DMS53 treated with DMSO at 0.1 percent for 48 hours (cell line): ENCODE measurements around the gene SPRN.
A peak's percentile ranks its signal among the peaks of the same experiment; 100 is the strongest.
"Not testable (repeated sequence)": the region's sequence is repeated elsewhere in the genome, so short reads cannot be mapped to it uniquely, and the experiment has no call there.

Experiments used
- DNase-seq: peaks from one replicate; lab custom pipeline; 2025; ENCODE audit not compliant: unreplicated experiment; lab: John Stamatoyannopoulos, UW

The SPRN gene

DNA sequence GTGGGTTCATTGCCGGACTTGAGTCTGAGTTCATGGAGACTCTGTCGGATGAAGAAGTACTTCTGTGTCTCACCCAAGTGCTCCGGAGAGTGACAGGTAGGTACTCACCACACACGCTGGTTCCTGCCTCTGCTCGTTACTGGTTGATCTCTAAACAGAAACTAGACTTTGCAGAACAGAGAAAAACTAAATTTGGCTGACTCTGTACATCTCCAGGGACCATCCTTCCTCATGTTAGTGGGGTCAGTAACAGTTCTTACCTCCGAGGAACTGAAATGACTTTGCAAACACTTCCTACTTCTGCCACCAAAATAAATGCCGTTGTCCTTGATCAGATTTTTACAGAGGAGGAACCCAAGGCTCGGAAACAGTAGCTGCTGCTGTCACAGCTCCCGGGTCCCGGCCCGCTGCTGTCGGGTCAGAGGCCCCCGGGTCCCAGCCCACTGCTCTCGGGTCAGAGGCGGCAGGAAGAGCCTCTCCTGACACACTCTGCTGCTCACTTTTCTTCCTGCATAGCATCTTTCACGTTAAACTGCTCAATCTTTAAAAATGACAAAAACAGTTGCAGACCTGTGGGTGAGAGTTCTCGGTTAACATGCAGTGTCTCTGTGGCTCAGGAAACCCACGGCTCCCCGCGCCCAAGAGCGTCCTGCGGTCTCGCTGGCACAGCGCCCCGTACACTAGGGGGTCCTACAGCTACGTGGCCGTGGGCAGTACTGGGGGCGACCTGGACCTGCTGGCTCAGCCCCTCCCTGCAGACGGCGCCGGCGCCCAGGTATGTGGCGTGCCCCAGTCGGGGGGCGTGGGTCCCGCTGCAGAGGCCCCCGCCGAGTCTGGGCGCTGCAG lies 35.2 kb downstream of the SPRN start:
- no peak for DNase-seq

DNA sequence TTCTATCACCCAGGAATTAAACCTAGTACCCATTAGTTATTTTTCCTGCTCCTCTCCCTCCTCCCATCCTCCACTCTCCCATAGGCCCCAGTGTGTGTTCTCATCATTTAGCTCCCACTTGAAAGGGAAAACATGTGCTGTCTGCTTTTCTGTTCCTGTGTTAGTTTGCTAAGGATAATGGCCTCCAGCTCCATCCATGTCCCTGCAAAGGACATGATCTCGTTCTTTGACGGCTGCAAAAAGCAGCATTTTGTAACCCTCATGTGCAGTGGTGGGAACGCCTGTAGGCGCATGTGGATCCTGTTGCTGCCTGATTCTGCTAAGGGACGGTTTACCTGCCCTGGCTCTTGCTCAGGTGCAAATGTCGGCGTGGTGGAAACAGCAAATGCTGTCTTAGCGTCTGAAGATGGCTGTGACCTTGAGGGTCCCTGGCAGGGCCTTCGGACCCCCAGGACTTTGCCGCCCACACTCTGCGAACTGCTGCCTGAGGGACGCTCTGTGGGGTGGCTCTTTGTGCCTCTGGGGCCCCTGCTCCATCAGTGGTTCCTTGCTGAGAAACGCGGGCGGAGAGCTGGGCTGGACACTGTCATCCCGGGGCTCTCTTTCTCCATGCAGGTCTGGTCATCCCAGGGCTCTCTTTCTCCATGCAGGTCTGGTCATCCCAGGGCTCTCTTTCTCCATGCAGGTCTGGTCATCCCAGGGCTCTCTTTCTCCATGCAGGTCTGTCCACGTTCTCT lies 36.0 kb downstream of the SPRN start:
- no peak for DNase-seq

DNA sequence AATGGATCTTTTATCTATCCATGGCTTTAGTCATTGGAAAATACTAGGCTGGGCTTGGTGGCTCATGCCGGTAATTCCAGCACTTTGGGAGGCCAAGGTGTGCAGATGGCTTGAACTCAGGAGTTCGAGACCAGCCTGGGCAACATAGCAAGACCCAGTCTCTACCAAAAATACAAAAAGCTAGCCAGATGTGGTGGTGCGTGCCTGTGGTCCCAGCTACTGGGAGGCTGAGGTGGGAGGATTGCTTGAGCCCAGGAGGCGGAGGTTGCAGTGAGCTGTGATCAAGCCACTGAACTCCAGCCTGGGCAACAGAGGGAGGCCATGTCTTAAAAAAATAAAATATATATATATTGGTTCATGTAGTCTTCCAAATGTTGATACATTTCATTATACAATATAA lies 37.5 kb downstream of the SPRN start:
- not testable (repeated sequence) for DNase-seq

DNA sequence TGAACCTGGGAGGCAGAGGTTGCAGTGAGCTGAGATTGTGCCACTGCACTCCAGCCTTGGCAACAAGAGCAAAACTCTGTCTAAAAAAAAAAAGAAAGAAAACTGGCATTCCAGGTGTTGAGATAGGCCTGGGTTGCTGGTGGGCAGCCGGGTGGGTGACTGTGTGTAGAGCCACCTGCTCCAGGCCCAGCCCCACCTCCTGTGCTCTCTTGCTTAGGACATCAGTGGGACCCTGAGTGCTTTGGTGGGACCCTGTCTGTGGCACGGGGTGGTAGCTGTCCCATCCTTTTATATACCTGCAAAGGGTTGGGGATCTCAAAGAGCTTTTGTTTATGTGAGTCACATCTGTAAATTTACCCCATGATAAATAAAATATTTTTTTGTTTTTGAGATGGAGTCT lies 39.2 kb downstream of the SPRN start:
- DNase-seq: no peak

DNA sequence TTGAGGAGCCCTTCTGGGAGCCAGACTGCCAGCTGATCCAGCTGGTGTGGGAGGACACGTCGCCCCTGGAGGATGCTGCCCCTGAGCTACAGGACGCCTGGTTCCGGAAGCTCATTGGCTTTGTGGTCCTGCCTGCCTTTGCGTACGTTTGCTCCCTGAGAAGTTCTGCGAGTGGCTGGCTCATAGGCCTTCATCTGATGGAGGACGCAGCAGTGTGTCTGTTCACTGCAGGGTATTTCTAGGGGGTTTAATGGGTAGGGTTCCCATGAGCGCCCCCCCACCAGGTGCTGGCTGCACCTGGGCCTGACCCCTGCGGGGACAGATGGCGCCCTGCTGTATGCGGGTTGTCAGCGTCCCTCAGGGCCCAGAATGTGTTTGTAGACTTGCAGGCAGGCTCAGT lies 40.4 kb downstream of the SPRN start:
- no peak for DNase-seq

DNA sequence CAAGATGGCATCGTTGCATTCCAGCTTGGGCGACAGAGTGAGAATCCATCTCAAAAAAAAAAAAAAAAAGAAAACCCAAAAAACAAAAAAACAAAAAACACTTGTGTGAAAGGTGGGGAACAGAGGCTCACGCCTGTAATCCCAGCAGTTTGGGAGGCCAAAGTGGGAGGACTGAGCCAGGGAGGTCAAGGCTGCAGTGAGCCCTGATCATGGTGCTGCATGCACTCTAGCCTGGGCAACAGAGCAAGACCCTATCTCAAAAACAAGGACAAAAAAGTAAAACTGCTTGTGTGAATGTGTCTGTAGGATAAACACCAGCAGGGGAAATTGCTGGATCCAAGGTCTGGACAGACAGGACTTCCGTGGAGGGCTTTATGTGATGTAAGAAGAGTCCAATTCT lies 40.9 kb downstream of the SPRN start:
- DNase-seq: no peak

DNA sequence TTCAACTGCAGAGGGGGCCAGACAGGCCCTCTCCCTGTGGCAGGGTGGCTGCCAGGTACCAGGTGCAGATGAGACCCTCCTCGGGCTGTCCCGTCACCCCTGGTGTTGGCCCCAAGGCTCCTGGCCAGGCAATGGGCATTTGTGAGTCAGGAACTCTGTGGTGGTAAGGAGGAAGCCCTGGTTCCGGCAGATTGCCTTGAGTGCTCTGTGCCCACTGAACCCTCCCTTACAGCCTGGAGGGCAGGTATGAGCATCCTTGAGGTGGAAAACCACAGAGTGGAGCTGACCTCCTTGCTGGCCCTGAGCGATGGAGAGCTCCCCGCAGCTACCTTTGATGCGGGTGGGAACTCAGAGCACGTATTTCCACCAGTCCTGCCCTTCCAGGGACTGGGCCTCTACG lies 43.4 kb downstream of the SPRN start:
- no peak for DNase-seq

DNA sequence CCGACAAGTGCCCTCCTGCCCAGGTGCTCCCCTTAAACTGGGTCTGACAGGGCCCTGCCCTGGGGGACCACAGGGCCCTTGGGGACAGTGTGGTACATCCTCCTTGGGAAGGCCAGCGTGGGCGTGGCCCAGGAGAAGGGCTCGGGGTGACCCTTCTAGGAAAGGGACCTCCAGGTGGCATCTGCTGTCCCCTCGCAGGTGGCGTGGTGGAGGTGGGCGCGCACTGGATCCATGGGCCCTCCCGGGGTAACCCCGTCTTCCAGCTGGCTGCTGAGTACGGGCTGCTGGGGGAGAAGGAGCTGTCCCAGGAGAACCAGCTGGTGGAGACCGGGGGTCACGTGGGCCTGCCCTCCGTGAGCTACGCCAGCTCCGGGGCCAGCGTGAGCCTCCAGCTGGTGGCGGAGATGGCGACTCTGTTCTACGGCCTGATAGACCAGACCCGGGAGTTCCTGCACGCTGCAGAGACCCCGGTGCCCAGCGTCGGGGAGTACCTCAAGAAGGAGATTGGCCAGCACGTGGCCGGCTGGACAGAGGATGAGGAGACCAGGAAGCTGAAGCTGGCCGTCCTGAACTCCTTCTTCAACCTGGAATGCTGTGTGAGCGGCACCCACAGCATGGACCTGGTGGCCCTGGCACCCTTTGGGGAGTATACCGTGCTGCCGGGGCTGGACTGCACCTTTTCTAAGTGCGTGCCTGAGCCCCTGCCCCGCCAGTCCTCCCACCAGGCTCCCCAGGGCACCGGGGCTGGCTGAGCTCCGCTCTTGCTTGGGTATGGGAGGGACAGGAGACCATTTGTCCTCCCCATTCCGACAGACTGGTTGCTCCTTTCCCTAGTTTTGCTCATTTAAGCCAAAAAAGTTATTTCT lies 44.4 kb downstream of the SPRN start:
- no peak for DNase-seq

DNA sequence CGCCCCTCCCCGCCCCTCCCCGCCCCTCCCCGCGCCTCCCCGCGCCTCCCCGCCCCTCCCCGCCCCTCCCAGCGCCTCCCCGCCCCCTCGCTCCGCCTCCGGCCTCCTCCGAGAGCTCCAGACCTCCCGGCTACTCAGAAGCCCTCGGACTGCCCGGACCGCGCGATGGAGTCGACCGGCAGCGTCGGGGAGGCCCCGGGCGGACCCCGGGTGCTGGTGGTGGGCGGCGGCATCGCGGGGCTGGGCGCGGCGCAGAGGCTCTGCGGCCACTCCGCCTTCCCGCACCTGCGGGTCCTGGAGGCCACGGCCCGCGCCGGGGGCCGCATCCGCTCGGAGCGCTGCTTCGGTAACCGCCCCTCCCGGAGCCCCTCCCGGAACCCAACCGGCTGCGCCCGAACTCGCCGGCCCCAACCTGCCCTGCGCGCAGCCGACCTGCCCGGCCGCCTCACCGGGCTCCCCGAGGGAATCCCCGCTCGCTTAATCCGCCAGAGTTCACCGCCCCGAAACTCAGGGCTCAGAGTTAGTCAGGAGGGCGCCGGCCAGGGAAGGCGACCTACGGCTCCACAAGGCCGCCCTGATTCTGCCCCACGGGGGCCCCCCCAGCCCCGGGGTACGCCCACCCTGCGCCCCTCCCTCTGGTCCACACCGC lies 45.1 kb downstream of the SPRN start, which contains the start of gene PAOX:
Gene PAOX (plus strand): TSS at position 111 of the 649 bp plus-strand sequence. CDS start 55 bp downstream, at position 166.
- peak; percentile 11 for DNase-seq

DNA sequence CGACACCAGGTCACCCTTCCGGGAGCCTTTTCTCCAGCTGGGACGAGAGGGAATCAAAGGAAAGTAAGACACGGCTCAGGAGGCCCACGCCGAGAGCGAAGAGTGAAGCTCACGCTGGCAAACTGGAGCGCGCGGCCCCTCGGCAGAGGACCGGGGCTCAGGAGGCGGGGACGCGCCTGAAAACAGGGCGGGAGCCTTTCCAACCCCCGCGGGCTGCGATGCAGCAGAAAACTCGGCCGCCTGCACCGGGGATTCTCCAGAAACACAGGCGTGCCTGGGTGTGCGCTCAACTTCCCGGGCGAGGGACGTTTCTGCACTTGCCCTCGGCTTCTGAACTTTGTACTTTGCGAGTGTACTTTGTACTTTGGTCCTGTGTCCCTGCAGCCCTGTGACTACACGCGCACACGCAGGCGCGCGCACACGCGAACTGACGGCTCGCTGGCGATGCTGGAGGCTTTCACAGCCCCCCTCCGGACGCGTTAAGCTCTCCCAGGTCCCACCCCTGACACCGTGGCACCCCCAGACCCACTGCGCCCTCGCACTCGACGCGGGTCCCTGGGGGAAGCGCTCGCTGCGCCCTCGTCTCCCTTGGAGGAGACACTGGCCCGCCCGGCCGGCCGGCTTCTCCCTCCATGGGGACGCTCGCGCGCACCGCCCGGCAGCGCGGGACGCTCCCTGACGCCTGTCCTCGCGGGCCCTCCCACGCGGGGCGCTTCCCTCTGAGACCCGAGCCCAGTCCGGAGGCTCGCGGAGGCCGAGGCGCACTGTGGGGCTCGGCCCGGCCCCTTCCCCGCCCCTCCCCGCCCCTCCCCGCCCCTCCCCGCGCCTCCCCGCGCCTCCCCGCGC lies 46.0 kb downstream of the SPRN start:
- DNase-seq: peak; percentile 27

DNA sequence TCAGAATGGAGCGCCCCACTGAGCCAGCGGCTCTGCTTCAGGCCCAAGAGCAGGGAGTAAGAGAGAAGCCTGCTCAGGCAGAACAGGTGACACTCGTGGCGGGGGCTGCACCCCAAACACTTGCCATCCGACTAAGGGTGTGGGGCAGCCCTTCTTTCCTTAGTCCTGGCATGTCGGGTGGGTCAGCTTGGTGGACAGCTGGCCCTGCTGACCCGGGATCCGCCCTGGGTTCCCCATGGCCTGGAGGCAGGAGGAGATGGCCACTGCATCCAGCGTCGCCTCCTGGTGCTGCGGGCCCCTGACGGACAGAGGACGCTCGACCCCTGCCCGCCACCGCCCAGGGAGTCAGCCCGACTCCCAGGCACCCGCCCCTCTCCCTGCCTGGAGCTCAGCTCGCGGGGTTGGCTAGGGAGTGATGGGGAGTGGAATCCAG lies 46.6 kb downstream of the SPRN start:
- DNase-seq: no peak

DNA sequence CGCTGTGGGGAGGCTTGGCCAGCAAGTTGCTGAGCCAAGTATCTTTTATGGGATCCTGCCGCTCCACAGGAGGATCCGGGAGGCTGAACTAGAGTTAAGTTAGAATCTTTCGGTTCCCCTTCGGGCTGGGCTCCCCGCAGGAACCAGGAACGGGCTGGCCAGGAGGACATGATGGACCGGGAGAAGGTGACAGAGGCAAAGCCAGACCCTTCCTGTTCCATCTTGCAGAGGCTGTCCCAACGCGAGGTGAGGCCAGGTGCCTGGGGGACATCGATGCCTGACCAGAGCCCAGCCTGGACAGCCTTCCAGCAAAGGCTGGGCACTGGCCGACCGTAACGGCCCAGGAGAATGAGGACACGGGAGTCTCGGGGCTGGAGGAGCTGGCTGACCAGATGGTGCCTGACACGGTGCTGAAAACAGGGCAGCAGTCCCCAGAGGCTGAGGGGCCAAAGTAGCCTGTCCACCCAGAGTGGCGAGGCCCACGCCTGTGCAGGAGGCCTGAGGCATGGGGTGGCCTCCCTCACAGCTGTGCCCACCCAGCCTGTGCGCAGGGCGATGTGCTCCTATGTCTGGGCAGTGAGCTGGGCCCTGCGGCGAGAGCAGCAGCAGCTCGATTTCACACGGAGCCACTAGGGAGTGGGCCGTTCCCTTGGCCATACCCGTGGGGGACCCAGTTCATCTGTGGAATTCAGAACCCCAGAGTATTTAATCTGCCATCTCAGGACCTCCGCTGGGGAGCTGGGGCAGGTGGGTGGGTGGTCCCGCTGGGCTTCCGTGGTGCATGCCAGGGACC lies 47.2 kb downstream of the SPRN start:
- no peak for DNase-seq

DNA sequence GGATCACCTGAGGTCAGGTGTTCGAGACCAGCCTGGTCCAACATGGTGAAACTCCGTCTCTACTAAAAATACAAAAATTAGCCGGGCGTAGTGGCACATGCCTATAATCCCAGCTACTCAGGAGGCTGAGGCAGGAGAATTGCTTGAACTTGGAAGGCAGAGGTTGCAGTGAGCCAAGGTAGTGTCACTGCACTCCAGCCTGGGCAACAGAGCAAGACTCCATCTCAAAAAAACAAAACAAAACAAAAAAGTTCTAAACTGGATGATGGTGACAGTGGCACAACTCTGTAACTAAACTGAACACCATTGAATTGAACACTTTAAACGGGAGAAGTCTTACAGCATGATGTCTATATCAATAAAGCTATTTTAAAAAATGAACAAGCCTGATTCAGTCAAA lies 48.2 kb downstream of the SPRN start:
- DNase-seq: not testable (repeated sequence)

DNA sequence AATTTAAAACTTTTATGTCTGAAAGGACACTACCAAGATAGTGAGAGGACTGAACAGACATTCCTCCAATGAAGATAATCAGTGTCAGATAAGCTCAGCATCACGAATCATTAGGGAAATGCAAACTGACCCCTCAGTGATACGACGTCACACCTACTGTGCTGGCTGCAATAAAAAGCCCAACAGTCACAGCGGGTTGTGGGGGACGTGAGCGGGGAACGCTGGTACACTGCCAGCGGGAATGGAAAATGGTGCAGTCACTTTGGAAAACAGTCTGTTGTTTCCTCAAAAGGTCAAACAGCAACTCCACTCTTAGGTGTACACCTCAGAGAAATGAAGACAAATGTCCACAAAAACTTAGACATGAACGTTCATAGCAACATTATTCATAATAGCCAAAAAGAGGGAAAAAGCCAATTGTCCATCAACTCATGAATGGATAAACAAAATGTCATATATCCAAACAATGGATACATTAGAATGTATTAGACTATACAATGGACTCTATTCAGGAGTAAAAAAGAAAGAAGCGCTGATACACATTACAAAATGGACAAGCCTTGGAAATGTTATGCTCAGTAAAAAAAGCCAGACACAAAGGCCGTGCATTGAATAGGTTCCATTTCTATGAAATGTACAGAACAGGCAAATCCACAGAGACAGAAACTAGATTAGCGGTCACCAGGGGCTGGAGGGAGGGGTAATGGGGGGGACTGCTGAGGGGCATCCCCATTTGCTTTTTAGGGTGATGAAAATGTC lies 48.9 kb downstream of the SPRN start:
- no peak for DNase-seq

DNA sequence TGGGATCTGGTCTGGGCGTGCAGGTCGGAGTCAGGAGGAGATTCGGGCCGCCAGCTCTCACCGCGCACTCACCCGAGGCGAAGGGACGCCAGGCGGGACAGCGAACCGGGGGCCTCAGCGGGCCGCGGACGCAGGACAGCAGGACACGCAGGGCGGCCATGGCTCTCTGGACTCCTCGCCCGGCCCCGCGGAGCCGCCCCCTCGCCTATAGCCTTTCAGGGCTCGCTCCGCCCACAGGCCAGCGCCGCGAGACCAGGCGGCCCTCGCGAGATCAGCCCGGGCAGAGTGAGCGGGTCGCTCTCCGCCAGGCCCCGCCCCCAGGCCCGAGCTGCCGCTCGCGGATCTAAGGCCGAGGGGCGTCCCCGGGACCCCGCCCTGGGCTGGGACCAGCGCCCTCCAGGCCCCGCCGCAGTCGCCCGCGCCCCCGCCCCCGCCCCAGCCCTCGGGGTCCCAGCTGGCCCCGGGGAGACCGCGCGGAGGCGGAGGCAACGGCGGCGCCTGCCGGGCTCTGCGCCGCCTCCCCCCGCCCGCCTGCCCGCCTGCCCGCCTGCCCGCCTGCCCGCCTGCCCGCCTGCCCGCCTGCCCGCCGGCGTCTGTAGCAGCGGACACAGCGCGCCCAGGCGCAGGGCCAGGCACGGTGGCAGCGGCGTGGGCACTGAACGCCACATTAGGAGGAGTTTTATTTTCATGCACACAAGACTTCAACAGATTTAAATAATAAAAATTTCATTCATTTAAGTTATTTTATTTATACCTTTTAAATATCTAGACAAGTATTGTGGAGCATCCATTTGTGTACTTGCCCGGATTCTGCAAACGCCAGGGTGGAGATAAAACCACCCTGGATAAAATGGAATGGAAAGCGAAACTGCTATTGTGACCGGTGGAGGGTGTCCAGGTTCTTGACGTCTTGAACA lies 51.0 kb downstream of the SPRN start, which contains the start of gene ECHS1:
Gene ECHS1 (minus strand): TSS at position 181 of the 917 bp plus-strand sequence. CDS start 21 bp downstream, at position 160.
- peak; percentile 78 for DNase-seq

DNA sequence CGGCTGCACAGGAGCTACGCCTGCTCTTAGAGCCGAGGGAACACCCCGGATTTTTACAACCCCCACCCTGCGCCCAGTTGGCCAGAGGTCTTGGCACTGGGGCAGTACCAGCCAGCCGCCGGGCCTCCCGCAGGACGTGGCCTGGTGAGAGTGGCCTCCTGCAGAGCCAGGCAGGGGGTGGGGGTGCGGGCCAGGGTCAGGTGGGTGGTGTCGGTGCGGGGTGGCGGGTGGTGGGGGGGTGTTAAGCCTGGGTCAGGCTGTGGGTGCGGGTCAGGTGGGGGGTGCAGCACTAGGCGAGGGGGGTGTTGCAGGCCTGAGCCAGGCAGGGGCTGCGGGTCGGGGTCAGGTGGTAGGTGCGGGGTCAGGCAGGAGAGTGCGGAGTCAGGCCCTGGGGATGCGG lies 51.9 kb downstream of the SPRN start:
- DNase-seq: no peak
